BLaER1 (cell line): ENCODE data around the gene NTRK2.

Experiments used
- H3K27ac ChIP-seq: shearing (Covaris generic); formaldehyde crosslinking; 2 replicates; pipeline ENCODE4 v1.8.1; 2022
- H3K27me3 ChIP-seq: shearing (Covaris generic); formaldehyde crosslinking; 2 replicates; pipeline ENCODE4 v1.8.1; 2022
- H3K36me3 ChIP-seq: shearing (Covaris generic); formaldehyde crosslinking; 2 replicates; pipeline ENCODE4 v1.8.1; 2022
- H3K4me1 ChIP-seq: shearing (Covaris generic); formaldehyde crosslinking; 2 replicates; pipeline ENCODE4 v1.8.1; 2022
- H3K4me2 ChIP-seq: shearing (Covaris generic); formaldehyde crosslinking; 2 replicates; pipeline ENCODE4 v1.8.1; 2022
- H3K4me3 ChIP-seq: shearing (Covaris generic); formaldehyde crosslinking; 2 replicates; pipeline ENCODE4 v1.8.1; 2022
- H3K9ac ChIP-seq: shearing (Covaris generic); formaldehyde crosslinking; 2 replicates; pipeline ENCODE4 v1.8.1; 2022
- H3K9me3 ChIP-seq: shearing (Covaris generic); formaldehyde crosslinking; 2 replicates; pipeline ENCODE4 v1.8.1; 2022
- H4K20me1 ChIP-seq: shearing (Covaris generic); formaldehyde crosslinking; 2 replicates; pipeline ENCODE4 v1.8.1; 2022
- Cebpa-rat ChIP-seq: shearing (Covaris generic); IDR thresholded peaks from 2 replicates; pipeline ENCODE4 v1.8.1; 2022

The NTRK2 gene

DNA sequence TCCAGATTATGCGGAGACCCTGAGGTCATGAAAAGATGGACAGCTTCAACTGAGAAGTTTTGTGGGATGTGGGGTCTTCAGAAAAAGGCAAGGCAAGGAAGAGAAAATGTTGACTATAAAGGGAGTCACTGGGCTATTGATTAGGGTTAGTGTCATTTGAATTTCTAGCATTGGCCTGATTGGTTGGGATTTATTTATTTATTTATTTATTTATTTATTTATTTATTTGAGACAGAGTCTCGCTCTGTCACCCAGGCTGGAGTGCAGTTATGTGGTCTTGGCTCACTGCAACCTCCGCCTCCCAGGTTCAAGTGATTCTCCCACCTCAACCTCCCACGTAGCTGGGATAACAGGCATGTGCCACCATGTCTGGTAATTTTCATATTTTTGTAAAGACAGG, 279.7 kb downstream of the NTRK2 start:
- Histone ChIP-seq H3K9ac (no peak overlapping the region), H3K27ac (no peak overlapping the region), H3K36me3 (no peaks in the 10 kb centered on the region), H3K4me3 (no peak overlapping the region), H3K4me1 (no peaks in the 10 kb centered on the region), H3K9me3 (no peaks in the 10 kb centered on the region), H3K4me2 (no peak overlapping the region), H4K20me1 (no peaks in the 10 kb centered on the region), H3K27me3 (no peaks in the 10 kb centered on the region)
- no peak for TF ChIP-seq Cebpa-rat

DNA sequence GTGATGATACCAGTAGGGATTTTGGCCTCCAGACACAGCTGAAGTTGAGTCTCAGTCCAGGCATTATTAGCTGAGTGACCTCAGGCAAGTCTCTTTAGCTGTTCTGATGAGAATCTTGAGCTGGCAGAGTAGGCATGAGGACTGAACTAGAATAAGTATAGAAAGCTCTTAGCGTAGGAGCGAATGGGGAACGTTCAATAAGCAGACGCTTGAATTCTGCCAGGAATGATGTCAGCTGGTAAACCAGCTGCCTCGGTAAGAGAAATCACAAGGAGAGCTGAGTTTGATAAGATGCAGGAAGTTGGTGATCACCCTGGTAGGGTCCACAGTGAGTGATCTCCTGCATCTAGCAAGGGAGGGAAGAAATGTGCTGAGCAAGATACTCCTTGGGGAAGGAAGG, 280.4 kb downstream of the NTRK2 start:
- TF ChIP-seq Cebpa-rat, result no peak
- Histone ChIP-seq H3K27ac (no peak overlapping the region), H3K27me3 (no peaks in the 10 kb centered on the region), H3K36me3 (no peaks in the 10 kb centered on the region), H3K4me2 (no peak overlapping the region), H3K9ac (no peak overlapping the region), H3K4me3 (no peak overlapping the region), H3K9me3 (no peaks in the 10 kb centered on the region), H3K4me1 (no peaks in the 10 kb centered on the region), H4K20me1 (no peaks in the 10 kb centered on the region)

DNA sequence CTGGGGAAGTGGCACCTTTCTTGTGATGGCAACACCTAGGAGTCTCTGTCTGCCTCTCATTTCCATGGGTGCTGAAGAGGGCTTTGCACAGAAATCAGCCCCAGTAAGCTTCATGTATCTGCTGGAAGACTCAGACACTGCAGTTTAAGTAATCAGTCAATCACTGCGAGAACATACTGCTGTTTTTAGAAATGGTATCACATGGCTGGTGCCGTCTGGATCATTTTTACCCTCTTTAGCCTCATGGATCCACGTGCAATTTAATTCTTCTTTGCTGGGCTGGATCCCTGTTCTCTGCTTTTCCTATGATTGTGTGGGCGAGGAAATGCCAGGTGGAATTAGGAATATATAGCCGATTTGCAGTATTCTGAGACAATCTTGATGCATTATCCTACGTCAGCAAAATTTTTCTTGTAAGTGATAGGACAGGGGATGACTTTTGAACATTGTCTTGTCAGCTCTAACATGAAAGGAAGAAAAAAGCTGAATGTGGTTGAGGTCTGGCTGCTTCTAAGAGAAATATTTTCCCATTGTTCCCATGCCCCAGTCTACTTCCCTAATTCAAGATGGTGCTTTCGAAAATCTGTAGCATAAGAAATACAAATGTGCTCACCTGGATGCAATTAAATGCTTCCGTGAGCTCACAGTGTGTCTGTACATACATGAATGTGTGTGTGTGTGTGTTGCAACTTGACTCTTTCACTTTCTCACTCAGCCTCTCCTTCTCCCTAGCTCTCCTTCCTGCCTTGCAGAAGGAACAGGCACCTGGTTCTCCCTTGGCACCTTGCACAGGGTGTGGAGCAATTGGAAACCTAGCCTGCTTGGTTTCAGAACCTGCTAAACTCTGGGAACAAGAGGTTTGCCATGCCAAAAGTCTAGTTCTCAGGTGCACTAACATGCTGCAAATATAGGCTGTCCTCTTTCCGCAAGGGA, 281.6 kb downstream of the NTRK2 start:
- no peak overlapping the region for H3K4me2 ChIP-seq
- no peak for TF ChIP-seq Cebpa-rat
- no peaks in the 10 kb centered on the region for H4K20me1 ChIP-seq
- H3K27me3 ChIP-seq, result no peaks in the 10 kb centered on the region
- H3K4me3 ChIP-seq, result no peak overlapping the region
- no peaks in the 10 kb centered on the region for H3K36me3 ChIP-seq
- H3K9me3 ChIP-seq, result no peaks in the 10 kb centered on the region
- no peak overlapping the region for H3K9ac ChIP-seq
- no peaks in the 10 kb centered on the region for H3K4me1 ChIP-seq
- H3K27ac ChIP-seq, result no peak overlapping the region

DNA sequence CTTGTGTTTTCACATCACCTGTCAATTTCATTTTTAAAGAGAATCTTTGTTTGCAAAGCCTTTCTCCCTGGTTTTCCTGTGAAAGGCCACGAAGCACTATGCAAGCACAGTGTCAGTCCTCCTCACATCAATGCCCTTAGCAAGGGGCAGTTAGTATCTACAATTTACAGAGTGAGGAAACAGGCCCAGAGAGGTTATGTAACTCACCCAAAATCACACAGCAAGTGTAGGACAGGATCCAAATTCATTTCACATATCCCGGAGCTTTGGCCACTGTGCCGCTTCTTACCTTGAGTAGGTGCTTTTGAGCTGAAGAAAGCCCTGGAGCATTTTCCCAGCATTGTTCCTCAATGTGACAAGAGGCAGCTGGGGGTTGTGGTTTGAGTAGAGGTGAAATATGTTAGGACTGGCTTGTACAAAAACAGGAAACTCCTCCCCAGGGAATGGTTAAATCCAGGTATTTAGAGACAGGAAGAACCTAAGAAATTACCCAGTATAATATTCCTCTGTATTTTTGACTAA, 283.8 kb downstream of the NTRK2 start:
- no peak overlapping the region for H3K4me3 ChIP-seq
- no peaks in the 10 kb centered on the region for H4K20me1 ChIP-seq
- no peak for TF ChIP-seq Cebpa-rat
- H3K36me3 ChIP-seq, result no peaks in the 10 kb centered on the region
- H3K27me3 ChIP-seq, result no peaks in the 10 kb centered on the region
- H3K9me3 ChIP-seq, result no peaks in the 10 kb centered on the region
- no peak overlapping the region for H3K4me2 ChIP-seq
- no peak overlapping the region for H3K9ac ChIP-seq
- H3K4me1 ChIP-seq, result no peaks in the 10 kb centered on the region
- no peak overlapping the region for H3K27ac ChIP-seq

DNA sequence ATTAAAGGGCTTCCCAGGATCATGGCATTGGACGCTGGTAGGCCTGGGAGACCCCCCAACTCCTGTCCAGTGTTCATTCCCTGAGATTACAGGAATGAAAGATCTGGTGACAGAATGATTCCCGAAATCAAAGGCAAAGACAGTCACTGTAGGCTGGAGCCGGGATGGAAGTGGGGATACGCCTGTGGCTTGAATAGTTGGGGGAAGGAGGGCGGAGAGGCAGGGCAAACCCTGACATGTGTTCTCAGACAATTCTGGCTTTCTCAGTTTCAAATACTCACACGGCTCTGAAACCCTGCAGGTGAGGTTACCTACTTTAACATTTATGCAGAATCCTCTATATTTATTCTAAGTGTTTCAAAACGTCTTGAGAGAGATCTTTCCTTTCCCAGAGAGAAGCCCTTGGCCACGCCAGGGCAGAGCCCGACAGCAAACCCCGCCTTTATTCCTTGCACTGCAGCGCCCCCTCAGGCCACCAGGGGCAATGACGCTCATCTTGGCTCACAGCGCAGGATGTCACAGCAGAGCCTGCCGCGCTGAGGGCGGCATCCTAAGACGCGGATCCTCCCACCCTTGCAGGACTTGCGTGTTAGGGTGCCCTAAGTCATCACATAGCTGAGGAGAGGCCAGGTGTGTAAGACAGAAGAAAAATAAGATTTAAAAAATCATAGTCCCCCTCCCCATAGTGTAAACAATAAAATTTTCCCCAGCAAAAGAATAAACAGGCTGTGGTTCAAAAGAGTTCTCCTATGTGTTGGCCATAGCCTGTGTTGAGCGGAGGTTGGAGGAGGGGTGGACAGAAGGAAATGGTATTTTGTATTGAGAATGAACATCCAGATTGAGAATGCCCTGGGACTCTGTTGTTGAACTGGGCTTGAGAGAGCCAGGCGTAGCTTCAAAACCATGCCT, 284.5 kb downstream of the NTRK2 start:
- TF ChIP-seq Cebpa-rat, result no peak
- H3K4me3 ChIP-seq, result no peak overlapping the region
- no peak overlapping the region for H3K9ac ChIP-seq
- no peaks in the 10 kb centered on the region for H4K20me1 ChIP-seq
- no peak overlapping the region for H3K4me2 ChIP-seq
- H3K9me3 ChIP-seq, result no peaks in the 10 kb centered on the region
- H3K4me1 ChIP-seq, result no peaks in the 10 kb centered on the region
- H3K27ac ChIP-seq, result no peak overlapping the region
- H3K36me3 ChIP-seq, result no peaks in the 10 kb centered on the region
- no peaks in the 10 kb centered on the region for H3K27me3 ChIP-seq

DNA sequence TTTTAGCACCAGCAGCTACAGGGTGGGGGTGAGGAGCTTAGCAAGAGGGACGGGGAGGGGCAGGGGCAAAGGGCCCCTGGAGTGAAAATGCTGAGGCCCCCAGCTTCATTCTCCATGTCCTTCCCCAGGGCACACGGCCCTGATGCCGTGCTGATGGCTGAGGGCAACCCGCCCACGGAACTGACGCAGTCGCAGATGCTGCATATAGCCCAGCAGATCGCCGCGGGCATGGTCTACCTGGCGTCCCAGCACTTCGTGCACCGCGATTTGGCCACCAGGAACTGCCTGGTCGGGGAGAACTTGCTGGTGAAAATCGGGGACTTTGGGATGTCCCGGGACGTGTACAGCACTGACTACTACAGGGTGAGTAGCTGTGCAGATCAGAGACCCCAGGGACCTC, 285.6 kb downstream of the NTRK2 start:
- no peaks in the 10 kb centered on the region for H3K9me3 ChIP-seq
- TF ChIP-seq Cebpa-rat, result no peak
- H4K20me1 ChIP-seq, result no peaks in the 10 kb centered on the region
- no peaks in the 10 kb centered on the region for H3K27me3 ChIP-seq
- H3K4me1 ChIP-seq, result no peaks in the 10 kb centered on the region
- H3K4me3 ChIP-seq, result no peak overlapping the region
- H3K27ac ChIP-seq, result no peak overlapping the region
- no peak overlapping the region for H3K9ac ChIP-seq
- no peak overlapping the region for H3K4me2 ChIP-seq
- no peaks in the 10 kb centered on the region for H3K36me3 ChIP-seq

DNA sequence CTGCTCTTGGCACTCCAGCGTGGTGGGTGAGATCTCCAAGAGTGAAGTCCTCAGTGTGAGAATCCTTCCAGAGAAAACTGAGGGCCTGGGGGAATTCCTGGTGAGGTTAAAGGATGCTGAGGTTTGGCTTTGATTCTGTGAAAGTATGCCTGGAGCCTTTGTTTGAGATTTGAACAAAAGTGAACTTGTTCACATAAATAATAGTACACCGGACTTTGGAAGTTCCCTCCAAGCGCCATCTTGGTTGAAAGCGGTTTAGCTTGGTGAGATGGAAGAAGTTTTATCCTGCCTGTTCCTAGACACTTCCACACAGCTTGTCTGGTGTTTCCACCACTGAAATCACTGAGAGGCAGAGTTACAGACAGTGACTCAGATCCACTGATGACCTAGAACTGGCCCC, 286.4 kb downstream of the NTRK2 start:
- H3K36me3 ChIP-seq, result no peaks in the 10 kb centered on the region
- H4K20me1 ChIP-seq, result no peaks in the 10 kb centered on the region
- H3K9me3 ChIP-seq, result no peaks in the 10 kb centered on the region
- no peak overlapping the region for H3K4me3 ChIP-seq
- H3K27ac ChIP-seq, result no peak overlapping the region
- H3K9ac ChIP-seq, result no peak overlapping the region
- TF ChIP-seq Cebpa-rat, result no peak
- no peaks in the 10 kb centered on the region for H3K27me3 ChIP-seq
- no peaks in the 10 kb centered on the region for H3K4me1 ChIP-seq
- no peak overlapping the region for H3K4me2 ChIP-seq

DNA sequence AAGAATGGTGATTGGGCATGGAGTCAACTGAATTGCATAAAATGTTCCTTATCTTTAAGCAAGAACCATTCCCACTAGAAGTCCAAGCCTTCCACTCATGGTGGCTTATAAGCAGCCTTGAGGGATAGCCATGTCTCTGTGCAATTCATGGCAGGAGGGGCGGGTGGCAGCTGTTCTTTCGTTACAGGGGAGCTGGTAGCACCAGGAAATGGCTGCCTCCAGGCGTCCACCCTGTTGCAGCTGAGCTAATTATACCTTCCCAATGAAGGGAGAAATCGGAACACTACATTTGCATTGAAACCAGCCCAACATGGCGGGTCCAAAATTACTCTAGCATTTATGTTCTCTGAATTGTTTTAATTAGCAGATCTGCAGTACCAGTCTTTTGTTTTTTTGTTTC, 289.8 kb downstream of the NTRK2 start:
- no peak for TF ChIP-seq Cebpa-rat
- H3K4me2 ChIP-seq, result no peak overlapping the region
- no peaks in the 10 kb centered on the region for H4K20me1 ChIP-seq
- no peaks in the 10 kb centered on the region for H3K9me3 ChIP-seq
- H3K4me1 ChIP-seq, result no peaks in the 10 kb centered on the region
- H3K4me3 ChIP-seq, result no peak overlapping the region
- H3K36me3 ChIP-seq, result no peaks in the 10 kb centered on the region
- H3K9ac ChIP-seq, result no peak overlapping the region
- no peaks in the 10 kb centered on the region for H3K27me3 ChIP-seq
- H3K27ac ChIP-seq, result no peak overlapping the region

DNA sequence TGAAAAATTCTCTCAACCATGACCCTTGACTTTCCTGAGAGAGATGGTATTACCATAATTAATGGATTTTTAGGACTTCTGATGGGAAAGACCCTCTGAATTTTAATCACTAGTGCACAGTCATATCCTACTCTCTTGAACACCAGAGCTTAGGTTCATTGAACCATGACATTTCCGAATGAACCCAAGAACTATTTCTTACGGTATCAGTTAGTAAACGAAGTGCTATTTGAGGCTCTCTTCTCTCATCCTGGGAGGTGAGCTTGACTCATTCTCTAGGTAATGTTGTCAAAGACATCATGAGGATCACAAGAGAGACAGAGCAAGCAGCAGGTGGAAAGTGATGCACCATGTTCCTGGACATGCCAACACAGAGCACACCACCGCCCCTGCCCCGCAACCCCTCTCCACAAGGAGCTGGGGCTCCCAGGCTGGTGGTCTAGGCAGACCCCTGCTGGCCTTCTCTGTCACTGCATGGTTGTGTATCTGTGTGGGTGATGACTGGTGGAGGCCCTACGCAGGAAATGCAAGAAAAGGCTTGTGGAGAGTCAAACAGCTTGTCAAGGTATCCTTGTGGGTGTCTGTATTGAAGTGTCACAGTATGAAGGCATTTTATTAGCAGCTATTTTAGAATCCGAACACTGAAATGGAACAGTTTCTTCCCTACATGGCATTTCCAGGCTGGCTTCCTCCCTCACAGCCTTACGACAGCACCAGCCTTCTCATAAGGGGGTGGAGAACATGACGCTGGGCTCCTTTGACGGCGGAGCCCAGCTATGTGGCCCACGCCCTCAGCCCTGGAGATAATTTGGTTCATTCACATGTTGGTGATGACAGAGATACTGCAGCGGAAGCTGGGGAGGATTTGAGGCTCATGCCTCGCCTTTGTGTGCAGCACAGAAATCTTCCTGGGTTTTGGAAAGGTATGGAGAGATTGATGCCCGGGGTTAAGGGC, 297.6 kb downstream of the NTRK2 start:
- Histone ChIP-seq H3K4me3 (no peak overlapping the region), H3K36me3 (no peaks in the 10 kb centered on the region), H3K9ac (no peak overlapping the region), H4K20me1 (no peaks in the 10 kb centered on the region), H3K27ac (no peak overlapping the region), H3K4me1 (no peaks in the 10 kb centered on the region), H3K4me2 (no peak overlapping the region), H3K9me3 (no peaks in the 10 kb centered on the region), H3K27me3 (no peaks in the 10 kb centered on the region)
- no peak for TF ChIP-seq Cebpa-rat
